Mucosa of gallbladder (tissue), 1 donor: ENCODE data around the gene ASXL1. TPM values are rescaled to one million over a fixed set of nuclear protein-coding genes. Genes with fewer than 3 reads are reported as not detected.
"Not testable (repeated sequence)": the region's sequence is repeated elsewhere in the genome, so short reads cannot be mapped to it uniquely, and the experiment has no call there.

Experiments used
- DNase-seq: peaks from one replicate; pipeline ENCODE4 v3.0.0-alpha.2; 2020; ENCODE audit warnings: low spot score
- total RNA-seq: library from RNA; stranded (reverse); gene quantifications from one replicate; pipeline ENCODE4 v1.2.1, GENCODE V29; 2021
- donor health status: DM: no; HTN: no; CAD: no.

ASXL1 gene
- total RNA-seq, 1 donor from 2014 or later = 48.0 TPM

- no peak for DNase-seq
Measured at GRCh38 chr20:32362901-32363364, 4.8 kb downstream of the ASXL1 start.

GRCh38 chr20:32363492-32363891 is 5.4 kb downstream of the ASXL1 start:
- DNase-seq = no peak

GRCh38 chr20:32364554-32365208 is 6.5 kb downstream of the ASXL1 start:
- DNase-seq = no peak

- no peak for DNase-seq
Measured at GRCh38 chr20:32365564-32365963, 7.4 kb downstream of the ASXL1 start.

- no peak for DNase-seq
Measured at GRCh38 chr20:32366380-32366779, 8.2 kb downstream of the ASXL1 start.

- DNase-seq = no peak
Measured at GRCh38 chr20:32368323-32368722, 10.2 kb downstream of the ASXL1 start.

GRCh38 chr20:32368925-32369324 is 10.8 kb downstream of the ASXL1 start:
- no peak for DNase-seq

- no peak for DNase-seq
Measured at GRCh38 chr20:32370897-32371296, 12.8 kb downstream of the ASXL1 start.

- DNase-seq = no peak
Measured at GRCh38 chr20:32378461-32378860, 20.3 kb downstream of the ASXL1 start.

- not testable (repeated sequence) for DNase-seq
Measured at GRCh38 chr20:32380037-32380436, 21.9 kb downstream of the ASXL1 start.

- DNase-seq = no peak
Measured at GRCh38 chr20:32380745-32381144, 22.6 kb downstream of the ASXL1 start.

- DNase-seq = no peak
Measured at GRCh38 chr20:32382102-32382950, 24.2 kb downstream of the ASXL1 start.

- not testable (repeated sequence) for DNase-seq
Measured at GRCh38 chr20:32383441-32383840, 25.3 kb downstream of the ASXL1 start.

- no peak for DNase-seq
Measured at GRCh38 chr20:32385541-32385940, 27.4 kb downstream of the ASXL1 start.

GRCh38 chr20:32386091-32386490 is 28.0 kb downstream of the ASXL1 start:
- DNase-seq = no peak

- no peak for DNase-seq
Measured at GRCh38 chr20:32387252-32387651, 29.1 kb downstream of the ASXL1 start.

- no peak for DNase-seq
Measured at GRCh38 chr20:32391003-32391402, 32.9 kb downstream of the ASXL1 start.

GRCh38 chr20:32395066-32395465 is 36.9 kb downstream of the ASXL1 start:
- DNase-seq = no peak

GRCh38 chr20:32396646-32397160 is 38.6 kb downstream of the ASXL1 start:
- DNase-seq = no peak

- no peak for DNase-seq
Measured at GRCh38 chr20:32397567-32398084, 39.5 kb downstream of the ASXL1 start.

- no peak for DNase-seq
Measured at GRCh38 chr20:32400476-32400875, 42.3 kb downstream of the ASXL1 start.

- DNase-seq = no peak
Measured at GRCh38 chr20:32404017-32404416, 45.9 kb downstream of the ASXL1 start.

- DNase-seq = no peak
Measured at GRCh38 chr20:32406701-32407100, 48.6 kb downstream of the ASXL1 start.
